HG03457 (cell line): Measurements from ENCODE around the gene LMBR1.

Source experiments
- ATAC-seq: cut with Tn5 transposase; IDR thresholded peaks from one replicate; pipeline ENCODE4 v1.9.1; 2021; ENCODE audit warnings: moderate number of reproducible peaks; ENCODE audit not compliant: unreplicated experiment

Gene LMBR1

DNA sequence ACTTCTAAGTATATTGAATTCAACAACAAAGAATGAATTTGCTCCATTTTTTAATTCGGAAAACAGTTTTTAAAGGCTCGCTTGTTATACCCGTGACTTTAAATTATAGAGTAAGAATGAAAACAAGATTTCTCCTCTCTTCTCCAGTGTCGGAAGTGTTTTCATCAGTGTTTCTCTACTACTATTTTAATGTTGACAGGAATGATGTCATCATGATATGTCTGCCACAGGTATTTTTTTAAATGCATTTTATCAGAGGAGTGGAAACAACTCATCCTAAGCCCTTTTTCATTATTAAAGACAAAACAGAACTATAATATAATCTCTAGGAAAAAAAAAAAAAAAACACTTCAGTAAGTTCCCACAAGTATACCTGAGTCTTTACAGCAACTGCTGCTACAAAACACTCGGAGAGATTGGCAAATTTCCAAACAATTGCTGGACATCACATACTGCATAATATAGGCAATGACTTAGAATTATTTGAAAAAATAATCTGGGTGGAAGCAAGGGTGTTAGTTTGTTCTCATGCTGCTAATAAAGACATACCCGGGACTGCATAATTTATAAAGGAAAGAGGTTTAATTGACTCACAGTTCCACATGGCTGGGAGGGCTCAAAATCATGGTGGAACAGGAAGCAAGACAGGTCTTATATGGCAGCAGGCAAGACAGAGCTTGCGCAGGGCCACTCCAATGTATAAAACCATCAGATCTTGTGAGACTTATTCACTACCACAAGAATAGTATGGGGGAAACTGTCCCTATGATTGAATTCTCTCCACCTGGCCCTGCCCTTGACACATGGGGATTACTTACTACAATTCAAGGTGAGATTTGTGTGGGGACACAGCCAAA is 257.2 kb downstream of the LMBR1 start:
- no peak for ATAC-seq

DNA sequence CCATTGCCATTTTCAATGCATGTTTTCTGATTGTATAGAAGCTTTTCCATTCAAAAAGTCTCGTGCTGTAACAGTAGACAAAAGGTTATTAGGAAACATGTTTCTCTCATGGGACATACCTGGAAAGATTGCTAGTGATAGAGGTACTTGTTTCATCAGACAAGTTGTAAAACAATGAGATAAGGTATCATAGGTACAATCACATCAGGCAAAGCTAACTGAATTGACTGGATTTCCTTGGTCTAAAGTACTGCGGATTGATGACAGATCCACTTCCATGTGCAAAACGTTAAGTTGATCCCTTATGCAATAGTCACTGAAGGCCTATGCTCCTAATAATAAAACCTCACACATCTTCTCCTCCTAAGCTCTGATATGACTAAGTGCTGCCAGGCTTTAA is 258.9 kb downstream of the LMBR1 start:
- ATAC-seq = no peak

DNA sequence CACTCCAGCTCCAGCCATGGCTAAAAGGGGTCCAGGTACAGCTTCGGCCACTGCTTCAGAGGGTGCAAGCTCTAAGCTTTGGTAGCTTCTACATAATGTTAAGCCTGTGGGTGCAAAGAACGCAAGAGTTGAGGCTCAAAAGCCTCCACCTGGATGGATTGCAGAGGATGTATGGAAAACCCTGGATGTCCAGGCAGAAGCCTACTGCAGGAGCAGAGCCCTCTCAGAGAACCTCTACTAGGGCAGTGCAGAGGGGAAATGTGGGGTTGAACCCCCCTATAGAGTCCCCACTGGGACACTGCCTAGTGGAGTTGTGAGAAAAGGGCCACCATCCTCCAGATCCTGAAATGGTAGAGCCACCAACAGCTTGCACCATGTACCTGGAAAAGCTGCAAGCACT is 263.1 kb downstream of the LMBR1 start:
- ATAC-seq = no peak

DNA sequence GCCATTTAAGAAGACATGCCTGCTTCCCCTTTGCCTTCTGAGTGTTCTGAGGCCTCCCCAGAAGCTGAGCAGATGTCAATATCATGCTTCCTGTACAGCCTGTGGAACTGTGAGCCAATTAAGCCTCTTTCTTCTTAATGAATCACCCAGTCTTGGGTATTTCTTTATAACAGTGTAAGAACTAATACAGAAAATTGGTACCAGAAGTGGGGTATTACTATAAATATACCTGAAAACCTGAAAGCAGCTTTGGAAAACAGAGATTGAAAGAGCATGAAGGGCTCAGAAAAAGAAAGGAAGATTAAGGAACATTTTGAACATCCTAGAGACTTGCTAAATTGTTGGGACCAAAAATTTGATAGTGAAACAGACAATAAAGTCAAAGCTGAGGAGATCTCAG is 264.4 kb downstream of the LMBR1 start:
- no peak for ATAC-seq
